OCI-LY3 (cell line): Measurements from ENCODE around the gene FAM53C.
A peak's percentile ranks its signal among the peaks of the same experiment; 100 is the strongest.

Experiments
- H2AFZ ChIP-seq: fragments of 200-600, 300-600 bp; shearing (Covaris generic); 2 replicates; pipeline ENCODE4 v1.6.0; 2014; ENCODE audit warnings: antibody characterized with exemption, low read depth, low read length
- H3K27ac ChIP-seq: fragments of 200-600, 300-600 bp; sonication (generic); 2 replicates; pipeline ENCODE4 v1.5.1; 2014; ENCODE audit warnings: mild to moderate bottlenecking, low read length, moderate library complexity, mixed read lengths
- H3K27me3 ChIP-seq: fragments of 200-600, 300-600 bp; sonication (generic); 2 replicates; pipeline ENCODE4 v1.6.1; 2014; ENCODE audit warnings: low read depth, low read length, mixed read lengths
- H3K36me3 ChIP-seq: fragments of 200-600, 300-600 bp; sonication (generic); replicated peaks from 2 replicates; pipeline ENCODE3; 2014; ENCODE audit warnings: low read depth, low read length, mixed read lengths
- H3K4me1 ChIP-seq: fragments of 300-600, 200-600 bp; sonication (generic); 2 replicates; pipeline ENCODE4 v1.6.1; 2014; ENCODE audit warnings: low read length, mixed read lengths
- H3K4me2 ChIP-seq: fragments of 200-600, 300-600 bp; sonication (generic); 2 replicates; pipeline ENCODE4 v1.6.1; 2014; ENCODE audit warnings: low read length, mixed read lengths
- H3K4me3 ChIP-seq: fragments of 300-600, 200-600 bp; sonication (generic); 2 replicates; pipeline ENCODE4 v1.5.1; 2014; ENCODE audit warnings: antibody characterized with exemption, mild to moderate bottlenecking, low read length, moderate library complexity
- H3K79me2 ChIP-seq: fragments of 300-600, 200-600 bp; shearing (Covaris generic); 2 replicates; pipeline ENCODE4 v1.6.1; 2014; ENCODE audit warnings: mild to moderate bottlenecking, low read length, mixed read lengths
- H3K9ac ChIP-seq: fragments of 300-600, 200-600 bp; shearing (Covaris generic); 2 replicates; pipeline ENCODE4 v1.6.0; 2014; ENCODE audit warnings: mild to moderate bottlenecking, low read length, moderate library complexity
- H3K9me3 ChIP-seq: fragments of 200-600, 300-600 bp; shearing (Covaris generic); 2 replicates; pipeline ENCODE4 v1.6.1; 2014; ENCODE audit warnings: low read length, mixed read lengths; ENCODE audit not compliant: insufficient read depth
- H4K20me1 ChIP-seq: fragments of 200-600, 300-600 bp; sonication (generic); 2 replicates; pipeline ENCODE4 v1.6.1; 2016; ENCODE audit warnings: low read length, mixed read lengths; ENCODE audit not compliant: insufficient read depth
- CTCF ChIP-seq: fragments of 200-600, 300-600 bp; sonication (generic); IDR thresholded peaks from 2 replicates; pipeline ENCODE4 v1.5.1; 2014; ENCODE audit warnings: antibody characterized with exemption, low read length, low read depth
- EZH2phosphoT487 ChIP-seq: fragments of 200-600 bp; shearing (Covaris generic); IDR thresholded peaks from 2 replicates; pipeline ENCODE4 v1.6.1; 2018; ENCODE audit warnings: antibody characterized with exemption, mixed run types, low read depth

Gene FAM53C

GRCh38 chr5:138331449-138332368 lies 6.4 kb upstream of the FAM53C start, which contains the start of gene CDC25C:
TSS of gene CDC25C (minus strand) at chr5:138331804. CDS start at chr5:138331180, 624 bp downstream.
- Histone ChIP-seq H3K4me3 (peak within 1 kb of the TSS; percentile 98), H3K4me1 (peaks cover 5% of the 10 kb centered on the region; the same call in 1 of the 2 replicates), H3K27ac (no peak within 1 kb of the TSS; the same call in 1 of the 2 replicates), H2AFZ (peak within 1 kb of the TSS; percentile 90), H3K9me3 (no peaks in the 10 kb centered on the region), H3K27me3 (no peaks in the 10 kb centered on the region), H4K20me1 (no peaks in the 10 kb centered on the region), H3K36me3 (no peaks in the 10 kb centered on the region), H3K4me2 (peak within 1 kb of the TSS; percentile 84), H3K9ac (peak within 1 kb of the TSS; percentile 80), H3K79me2 (no peaks in the 10 kb centered on the region)
- no peak for TF ChIP-seq CTCF
- TF ChIP-seq EZH2phosphoT487 = no peak

GRCh38 chr5:138334867-138335447 lies 3.1 kb upstream of the FAM53C start:
- Histone ChIP-seq H3K27me3 (no peaks in the 10 kb centered on the region), H3K4me1 (peaks cover 18% of the 10 kb centered on the region), H2AFZ (no peak overlapping the region), H3K4me3 (no peak overlapping the region), H3K36me3 (no peaks in the 10 kb centered on the region), H3K4me2 (no peak overlapping the region), H3K27ac (no peak overlapping the region), H3K79me2 (peaks cover 19% of the 10 kb centered on the region), H4K20me1 (peaks cover 4% of the 10 kb centered on the region), H3K9ac (no peak overlapping the region), H3K9me3 (no peaks in the 10 kb centered on the region)
- TF ChIP-seq CTCF (no peak), EZH2phosphoT487 (no peak)

- Histone ChIP-seq H3K4me1 (peaks cover 18% of the 10 kb centered on the region), H3K27me3 (no peaks in the 10 kb centered on the region), H3K4me3 (peak overlapping the region; percentile 98), H3K79me2 (peaks cover 40% of the 10 kb centered on the region), H3K36me3 (peaks cover 7% of the 10 kb centered on the region), H3K4me2 (peak overlapping the region; percentile 99), H3K9me3 (no peaks in the 10 kb centered on the region), H3K9ac (peak overlapping the region; percentile 90), H2AFZ (peak overlapping the region; percentile 87), H4K20me1 (peaks cover 18% of the 10 kb centered on the region), H3K27ac (peak overlapping the region; percentile 82)
- TF ChIP-seq EZH2phosphoT487 (no peak), CTCF (no peak)
Observed at GRCh38 chr5:138336952-138337684, 948 bp upstream of the FAM53C start.
